ENCODE measurements around the gene CNOT6L.
"Not testable (repeated sequence)": the region's sequence is repeated elsewhere in the genome, so short reads cannot be mapped to it uniquely, and the experiment has no call there.

CNOT6L gene

DNA sequence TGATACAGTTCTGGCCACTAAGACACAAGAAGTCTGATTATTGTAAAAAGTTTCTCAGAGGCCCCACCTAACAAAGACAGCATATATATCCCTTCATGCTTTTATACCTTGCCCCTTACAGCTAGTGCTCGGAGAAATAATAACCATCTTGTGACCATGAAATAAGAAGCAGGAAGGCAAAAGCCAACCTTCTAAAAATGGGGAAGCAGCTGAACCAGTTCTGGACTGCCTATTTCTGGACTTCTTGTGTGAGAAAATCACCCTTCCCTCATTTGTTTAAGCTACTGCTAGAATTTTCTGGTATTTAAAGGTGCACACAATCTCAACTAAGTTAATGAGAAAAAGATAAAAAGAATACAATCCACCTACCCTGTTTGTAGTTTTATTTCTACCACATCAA, 87.5 kb downstream of the CNOT6L start:
- Histone ChIP-seq H3K36me3 (ENCODE audit: insufficient read depth) (peaks cover 5% of the 10 kb centered on the region; the same call in 1 of the 2 replicates), H2AFZ (ENCODE audit: low read depth) (no peak overlapping the region), H3K4me1 (ENCODE audit: low read depth, poor library complexity, severe bottlenecking) (peaks cover 56% of the 10 kb centered on the region), H3K27ac (no peak overlapping the region), H3K79me2 (ENCODE audit: insufficient read depth, low read depth) (no peaks in the 10 kb centered on the region), H3K4me2 (no peak overlapping the region), H3K4me3 (IDR thresholded peaks at IDR 0.05; ENCODE audit: insufficient read depth, low read depth, low read length) (no peak overlapping the region), H4K20me1 (ENCODE audit: insufficient read depth) (no peaks in the 10 kb centered on the region; the same call in 1 of the 2 replicates), H3K27me3 (ENCODE audit: insufficient read depth, low read depth) (no peaks in the 10 kb centered on the region), H3K9ac (no peak overlapping the region)
- TF ChIP-seq, protein P1, sequence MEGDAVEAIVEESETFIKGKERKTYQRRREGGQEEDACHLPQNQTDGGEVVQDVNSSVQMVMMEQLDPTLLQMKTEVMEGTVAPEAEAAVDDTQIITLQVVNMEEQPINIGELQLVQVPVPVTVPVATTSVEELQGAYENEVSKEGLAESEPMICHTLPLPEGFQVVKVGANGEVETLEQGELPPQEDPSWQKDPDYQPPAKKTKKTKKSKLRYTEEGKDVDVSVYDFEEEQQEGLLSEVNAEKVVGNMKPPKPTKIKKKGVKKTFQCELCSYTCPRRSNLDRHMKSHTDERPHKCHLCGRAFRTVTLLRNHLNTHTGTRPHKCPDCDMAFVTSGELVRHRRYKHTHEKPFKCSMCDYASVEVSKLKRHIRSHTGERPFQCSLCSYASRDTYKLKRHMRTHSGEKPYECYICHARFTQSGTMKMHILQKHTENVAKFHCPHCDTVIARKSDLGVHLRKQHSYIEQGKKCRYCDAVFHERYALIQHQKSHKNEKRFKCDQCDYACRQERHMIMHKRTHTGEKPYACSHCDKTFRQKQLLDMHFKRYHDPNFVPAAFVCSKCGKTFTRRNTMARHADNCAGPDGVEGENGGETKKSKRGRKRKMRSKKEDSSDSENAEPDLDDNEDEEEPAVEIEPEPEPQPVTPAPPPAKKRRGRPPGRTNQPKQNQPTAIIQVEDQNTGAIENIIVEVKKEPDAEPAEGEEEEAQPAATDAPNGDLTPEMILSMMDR (conservative IDR thresholded peaks at IDR 0.05; ENCODE audit: low read depth, low read length): no peak

DNA sequence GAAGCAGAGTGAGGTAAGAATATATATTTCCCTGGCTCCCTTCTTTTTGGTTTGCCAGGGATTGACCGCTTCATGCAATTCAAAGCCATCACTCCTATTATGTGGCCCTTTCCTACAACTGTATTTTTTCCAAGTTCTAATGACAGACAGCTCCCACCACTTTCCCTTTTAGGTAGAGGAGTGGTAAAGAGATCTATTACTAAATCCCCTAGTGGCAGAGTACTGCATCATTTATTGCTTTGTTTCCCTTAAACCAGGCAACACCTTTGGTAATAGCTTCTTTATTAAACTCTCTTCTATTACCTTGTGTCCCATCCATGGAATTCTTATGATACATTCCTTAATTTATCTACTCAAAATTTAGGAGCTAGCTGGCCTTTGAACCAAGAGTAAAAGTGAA, 90.7 kb downstream of the CNOT6L start:
- Histone ChIP-seq H3K27me3 (ENCODE audit: insufficient read depth, low read depth) (no peaks in the 10 kb centered on the region), H3K4me3 (IDR thresholded peaks at IDR 0.05; ENCODE audit: insufficient read depth, low read depth, low read length) (no peak overlapping the region), H3K36me3 (ENCODE audit: insufficient read depth) (peaks cover 5% of the 10 kb centered on the region; the same call in 1 of the 2 replicates), H3K4me2 (no peak overlapping the region), H3K27ac (no peak overlapping the region), H2AFZ (ENCODE audit: low read depth) (no peak overlapping the region), H3K9ac (no peak overlapping the region), H3K79me2 (ENCODE audit: insufficient read depth, low read depth) (no peaks in the 10 kb centered on the region), H3K4me1 (ENCODE audit: low read depth, poor library complexity, severe bottlenecking) (peaks cover 24% of the 10 kb centered on the region), H4K20me1 (ENCODE audit: insufficient read depth) (no peaks in the 10 kb centered on the region; the same call in 1 of the 2 replicates)
- TF ChIP-seq, protein P1 (conservative IDR thresholded peaks at IDR 0.05; ENCODE audit: low read depth, low read length): no peak

DNA sequence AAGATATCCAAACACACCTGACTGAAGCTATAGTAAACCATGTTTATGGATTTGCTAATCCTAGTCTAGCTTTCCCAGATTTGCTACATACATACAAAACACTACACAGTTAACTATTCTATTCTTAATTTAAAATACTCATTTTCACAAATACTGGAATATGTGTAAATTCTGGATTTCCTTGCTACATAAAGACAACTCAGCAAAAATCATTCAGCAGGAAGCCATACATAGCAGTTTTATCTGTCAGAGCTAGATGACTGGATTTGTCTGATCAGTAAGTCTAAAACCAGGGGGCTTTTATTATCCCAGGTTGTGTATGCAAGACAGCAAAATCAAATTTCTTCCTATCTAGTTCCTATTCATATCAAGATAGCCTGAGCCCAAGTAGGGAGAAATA, 98.1 kb downstream of the CNOT6L start:
- Histone ChIP-seq H3K79me2 (ENCODE audit: insufficient read depth, low read depth) (no peaks in the 10 kb centered on the region), H3K4me3 (IDR thresholded peaks at IDR 0.05; ENCODE audit: insufficient read depth, low read depth, low read length) (no peak overlapping the region), H3K4me1 (ENCODE audit: low read depth, poor library complexity, severe bottlenecking) (peaks cover 9% of the 10 kb centered on the region), H3K27me3 (ENCODE audit: insufficient read depth, low read depth) (no peaks in the 10 kb centered on the region), H3K9ac (no peak overlapping the region), H3K36me3 (ENCODE audit: insufficient read depth) (peaks cover 4% of the 10 kb centered on the region; the same call in 1 of the 2 replicates), H3K4me2 (no peak overlapping the region), H3K27ac (no peak overlapping the region), H2AFZ (ENCODE audit: low read depth) (no peak overlapping the region), H4K20me1 (ENCODE audit: insufficient read depth) (no peaks in the 10 kb centered on the region)
- TF ChIP-seq, protein P1 (conservative IDR thresholded peaks at IDR 0.05; ENCODE audit: low read depth, low read length): no peak

DNA sequence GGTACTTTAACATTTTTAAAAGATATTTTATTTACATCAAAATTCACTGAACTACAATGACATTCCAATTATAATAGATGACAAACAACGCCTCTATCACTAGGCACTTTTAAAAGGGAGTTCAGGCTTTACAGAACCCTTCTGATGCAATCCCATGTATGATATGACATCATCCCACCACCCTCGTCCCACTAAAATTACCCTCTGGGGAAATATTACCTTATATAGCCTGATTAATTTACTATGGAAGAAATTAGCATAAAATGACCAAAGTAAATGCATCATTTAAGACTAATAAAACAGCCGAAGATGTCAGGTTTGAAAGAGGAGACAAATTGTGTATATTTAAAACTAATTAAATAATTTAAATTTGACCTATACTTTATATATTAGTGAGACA, 100.7 kb downstream of the CNOT6L start:
- not testable (repeated sequence) for H3K4me3 ChIP-seq (IDR thresholded peaks at IDR 0.05; ENCODE audit: insufficient read depth, low read depth, low read length); H4K20me1 ChIP-seq (ENCODE audit: insufficient read depth); H3K27me3 ChIP-seq (ENCODE audit: insufficient read depth, low read depth); H3K27ac ChIP-seq; H3K4me2 ChIP-seq; H3K36me3 ChIP-seq (ENCODE audit: insufficient read depth); H3K4me1 ChIP-seq (ENCODE audit: low read depth, poor library complexity, severe bottlenecking); H3K79me2 ChIP-seq (ENCODE audit: insufficient read depth, low read depth); H2AFZ ChIP-seq (ENCODE audit: low read depth); H3K9ac ChIP-seq

DNA sequence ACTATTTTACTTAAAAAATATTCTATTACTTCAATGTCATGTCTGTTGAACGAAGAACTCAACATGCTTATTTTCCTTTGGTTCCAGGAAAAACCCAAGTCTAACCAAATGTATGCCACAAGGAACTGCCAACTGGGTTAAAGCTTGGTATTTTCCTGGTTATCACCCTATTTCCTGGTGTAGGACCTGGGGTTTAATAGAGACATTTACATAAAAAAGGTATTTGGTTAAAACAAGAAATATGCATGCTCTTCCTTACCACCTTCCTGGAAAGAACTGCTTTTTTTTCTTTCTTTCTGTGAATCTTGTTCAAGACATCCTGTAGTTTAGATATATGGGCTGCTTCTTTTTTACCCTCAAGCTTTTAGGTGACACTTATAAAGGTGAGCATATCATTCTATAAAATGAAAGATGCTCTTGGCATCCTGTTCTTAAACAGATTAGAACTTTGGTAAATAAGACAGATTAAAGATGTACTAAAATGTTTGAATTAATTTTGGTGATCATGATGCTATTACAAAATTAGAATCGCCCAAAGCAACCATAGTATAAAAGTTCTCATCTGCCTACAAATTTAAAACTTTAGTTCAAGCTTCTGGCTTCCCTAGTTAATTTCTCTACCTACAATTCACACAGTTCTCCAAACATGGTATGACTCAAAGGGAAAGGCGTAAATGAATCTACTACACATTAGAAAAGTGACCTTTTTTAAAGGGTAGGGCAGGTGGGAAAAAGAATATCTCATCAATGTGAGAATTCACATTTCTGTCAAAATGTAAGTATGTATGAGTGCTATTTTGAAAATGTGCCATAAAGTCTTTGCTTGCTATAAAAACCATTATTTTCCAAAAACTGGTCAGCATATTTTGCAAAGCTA, 103.5 kb downstream of the CNOT6L start:
- H3K27ac ChIP-seq: no peak overlapping the region
- no peaks in the 10 kb centered on the region; the same call in 1 of the 2 replicates for H3K36me3 ChIP-seq (ENCODE audit: insufficient read depth)
- peaks cover 9% of the 10 kb centered on the region for H3K4me1 ChIP-seq (ENCODE audit: low read depth, poor library complexity, severe bottlenecking)
- no peaks in the 10 kb centered on the region for H4K20me1 ChIP-seq (ENCODE audit: insufficient read depth)
- H3K27me3 ChIP-seq (ENCODE audit: insufficient read depth, low read depth): no peaks in the 10 kb centered on the region
- H3K4me3 ChIP-seq (IDR thresholded peaks at IDR 0.05; ENCODE audit: insufficient read depth, low read depth, low read length): no peak overlapping the region
- H2AFZ ChIP-seq (ENCODE audit: low read depth): no peak overlapping the region
- H3K79me2 ChIP-seq (ENCODE audit: insufficient read depth, low read depth): no peaks in the 10 kb centered on the region
- H3K9ac ChIP-seq: no peak overlapping the region
- TF ChIP-seq, protein P1 (conservative IDR thresholded peaks at IDR 0.05; ENCODE audit: low read depth, low read length): no peak
- H3K4me2 ChIP-seq: no peak overlapping the region

Data from KMS-11 (cell line).